ENCODE results near the gene NDFIP1. TPM values are rescaled to one million over a fixed set of nuclear protein-coding genes. Genes with fewer than 3 reads are reported as not detected.

The NDFIP1 gene
- polyA plus RNA-seq, 1 donor (not counting 4 experiments of a cell fraction or from before 2014, with no cell fraction given) = 38.2 TPM

DNA sequence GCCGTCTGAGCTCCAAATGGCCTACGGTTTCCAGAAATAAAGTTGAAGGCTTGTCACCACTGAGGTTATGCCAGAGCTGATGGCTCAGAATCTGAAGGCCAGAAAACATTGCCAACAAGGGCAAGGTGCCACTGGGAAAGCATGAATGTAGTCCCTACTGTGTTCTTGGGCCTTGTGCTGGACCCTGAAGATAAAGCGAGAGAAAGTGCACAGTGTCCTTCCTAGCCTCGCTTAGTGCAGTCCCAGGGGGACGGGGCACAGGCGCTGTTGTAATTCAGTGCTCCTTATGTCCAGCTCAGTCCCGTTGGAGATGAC lies 84.5 kb downstream of the NDFIP1 start:
- no peak overlapping the region for H2AFZ ChIP-seq (ENCODE audit: control insufficient read depth, low read length)
- no peak for FAIRE-seq

DNA sequence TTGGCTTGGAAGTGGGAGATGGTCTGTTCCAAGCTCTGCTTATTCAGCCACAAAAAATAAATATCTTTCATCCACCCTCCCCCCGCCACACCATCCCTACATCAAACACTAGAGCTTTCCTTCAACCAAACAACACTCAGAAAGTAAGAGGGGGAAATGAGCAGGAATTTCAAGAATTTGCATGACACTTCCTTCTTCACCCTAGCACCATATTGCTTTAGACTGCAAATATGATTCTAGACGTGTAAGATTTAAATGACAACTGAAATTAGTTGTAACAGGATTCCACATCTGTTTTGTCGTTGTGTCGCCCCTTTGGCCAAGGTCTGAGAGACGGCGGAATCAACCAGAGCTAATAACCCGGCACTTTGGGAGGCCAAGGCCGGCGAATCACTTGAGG lies 88.5 kb downstream of the NDFIP1 start:
- H3K27me3 ChIP-seq (ENCODE audit: control insufficient read depth, extremely low read depth, insufficient read depth, low read length) = no peaks in the 10 kb centered on the region
- no peaks in the 10 kb centered on the region for H3K79me2 ChIP-seq (ENCODE audit: control insufficient read depth, insufficient read depth, low read length)
- no peak for FAIRE-seq
- DNase-seq (ENCODE audit: low read depth, low spot score) = no peak
- TF ChIP-seq EZH2 (IDR thresholded peaks at IDR 0.05; ENCODE audit: low read length) (no peak), CTCF (optimal IDR thresholded peaks at IDR 0.05 in 1 of 3, IDR thresholded peaks at IDR 0.05 in 1 of 3, conservative IDR thresholded peaks at IDR 0.05 in 1 of 3; ENCODE audit: extremely low read depth in 1 of 3, insufficient read depth in 2 of 3, low read length in 3 of 3) (no peak)
- no peaks in the 10 kb centered on the region for H3K36me3 ChIP-seq (ENCODE audit: control insufficient read depth in 2 of 2, extremely low read depth in 1 of 2, insufficient read depth in 2 of 2, low read length in 2 of 2)
- dilution Hi-C loops (cut with MboI; ENCODE audit: extremely low pct_ligation_motif_present, low sequenced_read_pairs) = no loop called here
- peaks cover 8% of the 10 kb centered on the region for H3K4me1 ChIP-seq (ENCODE audit: control insufficient read depth, extremely low read depth, insufficient read depth, low read length)
- no peaks in the 10 kb centered on the region for H3K9me3 ChIP-seq (ENCODE audit: control insufficient read depth, low read depth, low read length)
- H3K27ac ChIP-seq (ENCODE audit: control insufficient read depth, insufficient read depth, low read length) = no peak overlapping the region
- H4K20me1 ChIP-seq (ENCODE audit: control insufficient read depth, extremely low read depth, insufficient read depth, low read length) = no peaks in the 10 kb centered on the region
- H3K9ac ChIP-seq (ENCODE audit: control insufficient read depth, extremely low read depth, insufficient read depth, low read length) = no peak overlapping the region
- no peaks in the 10 kb centered on the region for H3K9me1 ChIP-seq (ENCODE audit: control insufficient read depth, extremely low read depth, insufficient read depth, low read length)
- H2AFZ ChIP-seq (ENCODE audit: control insufficient read depth, low read length) = no peak overlapping the region
- H3K4me3 ChIP-seq (ENCODE audit: control insufficient read depth in 2 of 3, extremely low read depth in 1 of 3, insufficient read depth in 2 of 3, low read depth in 1 of 3, low read length in 3 of 3) = no peak overlapping the region
- H3K4me2 ChIP-seq (ENCODE audit: control insufficient read depth, extremely low read depth, insufficient read depth, low read depth, low read length) = no peak overlapping the region

More for the DNA sequence above, 84.5 kb downstream of the NDFIP1 start:
- dilution Hi-C loops (cut with MboI; ENCODE audit: extremely low pct_ligation_motif_present, low sequenced_read_pairs) = no loop called here
- Histone ChIP-seq H3K4me3 (ENCODE audit: control insufficient read depth in 2 of 3, extremely low read depth in 1 of 3, insufficient read depth in 2 of 3, low read depth in 1 of 3, low read length in 3 of 3) (no peak overlapping the region), H3K27ac (ENCODE audit: control insufficient read depth, insufficient read depth, low read length) (no peak overlapping the region), H4K20me1 (ENCODE audit: control insufficient read depth, extremely low read depth, insufficient read depth, low read length) (no peaks in the 10 kb centered on the region), H3K36me3 (ENCODE audit: control insufficient read depth in 2 of 2, extremely low read depth in 1 of 2, insufficient read depth in 2 of 2, low read length in 2 of 2) (no peaks in the 10 kb centered on the region), H3K4me1 (ENCODE audit: control insufficient read depth, extremely low read depth, insufficient read depth, low read length) (no peaks in the 10 kb centered on the region), H3K9me3 (ENCODE audit: control insufficient read depth, low read depth, low read length) (no peaks in the 10 kb centered on the region), H3K4me2 (ENCODE audit: control insufficient read depth, extremely low read depth, insufficient read depth, low read depth, low read length) (no peak overlapping the region), H3K79me2 (ENCODE audit: control insufficient read depth, insufficient read depth, low read length) (no peaks in the 10 kb centered on the region), H3K9me1 (ENCODE audit: control insufficient read depth, extremely low read depth, insufficient read depth, low read length) (no peaks in the 10 kb centered on the region), H3K9ac (ENCODE audit: control insufficient read depth, extremely low read depth, insufficient read depth, low read length) (no peak overlapping the region), H3K27me3 (ENCODE audit: control insufficient read depth, extremely low read depth, insufficient read depth, low read length) (no peaks in the 10 kb centered on the region)
- TF ChIP-seq EZH2 (IDR thresholded peaks at IDR 0.05; ENCODE audit: low read length) (no peak), CTCF (optimal IDR thresholded peaks at IDR 0.05 in 1 of 3, IDR thresholded peaks at IDR 0.05 in 1 of 3, conservative IDR thresholded peaks at IDR 0.05 in 1 of 3; ENCODE audit: extremely low read depth in 1 of 3, insufficient read depth in 2 of 3, low read length in 3 of 3) (no peak)
- DNase-seq (ENCODE audit: low read depth, low spot score) = no peak
